ENCODE measurements around the gene TPSD1. TPM values are rescaled to one million over a fixed set of nuclear protein-coding genes. Genes with fewer than 3 reads are reported as not detected.
"Not testable (repeated sequence)": the region's sequence is repeated elsewhere in the genome, so short reads cannot be mapped to it uniquely, and the experiment has no call there.

Gene TPSD1
- 1 to 10 TPM in 1 of 2 donors, under 1 TPM in 1; 0.57 to 4.1 TPM for total RNA-seq
- long read RNA-seq, donor 1 = 0 reads
- long read RNA-seq, donor 2 = 0 reads

DNA sequence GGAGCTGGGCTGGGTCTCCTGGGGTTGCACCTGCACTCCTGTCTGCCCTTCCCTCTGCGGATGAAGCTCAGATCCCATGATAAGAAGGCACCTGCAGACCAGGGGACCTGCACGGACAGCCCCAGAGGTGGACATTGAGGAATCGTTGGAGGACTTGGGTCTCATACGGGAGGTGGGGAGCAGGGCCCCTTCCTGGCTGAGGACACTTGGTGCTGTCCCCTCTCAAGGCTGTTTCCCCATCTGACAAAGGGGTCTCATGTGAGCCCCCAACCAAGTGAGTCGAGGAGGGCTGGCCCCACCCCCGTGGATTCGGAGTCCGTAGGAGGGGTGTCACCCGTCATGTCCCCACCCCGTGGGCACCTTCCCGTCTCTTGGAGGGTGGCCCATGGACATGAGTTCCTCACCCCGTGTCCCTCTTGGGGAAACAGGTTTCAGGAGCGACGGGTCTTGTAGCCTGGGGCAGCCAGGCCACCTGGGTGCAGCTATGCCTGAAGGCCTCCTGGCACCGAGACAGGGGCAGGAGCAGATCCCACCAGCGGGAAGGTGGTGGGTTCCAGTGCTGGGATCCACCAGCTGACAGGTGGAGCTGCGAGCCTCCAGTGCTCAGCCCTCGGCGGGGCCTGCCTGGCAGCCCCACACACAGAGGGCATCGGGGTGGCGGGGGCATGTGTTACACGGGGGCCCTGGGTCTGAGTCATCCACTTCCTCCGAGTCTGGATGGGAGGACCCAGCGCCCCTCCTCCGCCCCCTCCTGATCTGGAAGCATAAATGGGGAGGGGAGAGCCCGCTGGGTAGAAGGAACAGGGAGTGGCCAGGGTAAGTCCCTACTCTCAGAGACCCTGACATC, at the start of gene TPSD1:
TSS of gene TPSD1 (plus strand) at position 794 of the 847 bp plus-strand sequence. CDS start 212 bp downstream, outside the sequence.
- DNase-seq (ENCODE audit: low spot score); intact Hi-C loops (cut with DNase I): not testable (repeated sequence)

DNA sequence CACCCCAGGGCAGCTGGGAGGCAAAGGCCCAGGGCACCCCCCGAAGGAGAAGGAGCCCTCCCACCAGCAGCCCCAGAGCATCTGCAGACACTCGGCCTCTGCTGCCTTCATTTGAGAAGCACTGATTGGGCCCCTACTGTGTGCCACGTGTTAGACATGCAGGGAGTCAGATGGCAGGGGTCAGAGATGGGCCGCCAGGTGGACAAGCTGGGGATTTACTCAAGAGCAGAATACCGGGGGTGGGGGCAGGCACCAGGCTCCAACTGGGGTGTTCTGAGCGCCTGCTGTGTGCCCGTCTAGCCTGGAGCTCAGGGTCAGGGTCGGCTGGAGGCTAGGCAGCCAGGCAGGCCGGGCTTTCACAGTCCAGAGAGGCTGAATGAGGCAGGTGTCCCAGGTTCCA, 49.5 kb upstream of the TPSD1 start:
- intact Hi-C loops (cut with DNase I) = no loop called here
- DNase-seq (ENCODE audit: low spot score) = no peak

DNA sequence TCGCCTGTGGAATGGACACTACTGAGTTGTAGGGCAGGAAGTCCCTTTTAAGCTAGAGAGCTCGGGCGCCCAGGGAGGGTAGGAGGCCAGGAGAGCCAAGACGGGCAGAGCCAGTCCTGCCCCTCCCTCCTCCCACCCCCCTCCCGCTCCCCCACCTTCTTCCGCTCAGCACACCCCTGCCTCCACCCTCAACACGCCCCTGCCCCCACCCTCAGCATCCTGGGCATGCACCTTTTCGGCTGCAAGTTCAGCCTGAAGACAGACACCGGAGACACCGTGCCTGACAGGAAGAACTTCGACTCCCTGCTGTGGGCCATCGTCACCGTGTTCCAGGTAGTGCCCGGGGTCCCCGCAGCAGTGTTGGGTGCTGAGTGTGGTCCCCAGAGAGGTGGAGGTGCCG, 49.1 kb upstream of the TPSD1 start:
- no peak for DNase-seq (ENCODE audit: low spot score)

DNA sequence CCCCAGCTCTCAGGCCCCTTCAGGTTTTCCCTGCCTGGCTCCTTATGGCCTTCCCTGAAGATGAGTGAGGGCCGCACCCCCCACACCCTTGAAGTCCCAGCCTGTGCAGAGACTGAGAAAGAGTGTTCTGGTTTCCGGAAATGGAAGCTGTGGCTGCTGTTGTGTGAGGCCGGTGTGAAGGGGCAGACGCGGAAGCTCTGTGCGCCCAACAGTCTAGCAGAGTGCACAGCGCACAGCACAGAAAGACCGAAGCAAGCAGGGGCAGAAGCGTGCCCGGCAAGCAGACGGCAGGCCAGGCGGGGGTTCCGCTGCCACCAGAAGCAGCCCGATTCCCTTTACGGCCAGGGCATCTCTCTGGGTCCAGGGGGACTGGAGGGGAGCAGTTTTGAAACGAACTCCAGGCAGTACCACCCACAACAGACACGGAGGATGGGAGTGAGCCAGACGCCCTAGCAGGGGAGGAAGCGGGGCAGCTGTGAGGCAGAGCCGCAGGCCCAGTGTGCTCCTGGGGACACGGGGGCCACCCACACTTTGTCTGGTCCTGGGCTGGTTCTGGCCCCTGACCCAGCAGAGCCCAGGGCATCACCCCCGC, 47.5 kb upstream of the TPSD1 start:
- intact Hi-C loops (cut with DNase I) = no loop called here
- DNase-seq (ENCODE audit: low spot score) = no peak

More for the DNA sequence above, 49.1 kb upstream of the TPSD1 start:
- intact Hi-C loops (cut with DNase I) = no loop called here

DNA sequence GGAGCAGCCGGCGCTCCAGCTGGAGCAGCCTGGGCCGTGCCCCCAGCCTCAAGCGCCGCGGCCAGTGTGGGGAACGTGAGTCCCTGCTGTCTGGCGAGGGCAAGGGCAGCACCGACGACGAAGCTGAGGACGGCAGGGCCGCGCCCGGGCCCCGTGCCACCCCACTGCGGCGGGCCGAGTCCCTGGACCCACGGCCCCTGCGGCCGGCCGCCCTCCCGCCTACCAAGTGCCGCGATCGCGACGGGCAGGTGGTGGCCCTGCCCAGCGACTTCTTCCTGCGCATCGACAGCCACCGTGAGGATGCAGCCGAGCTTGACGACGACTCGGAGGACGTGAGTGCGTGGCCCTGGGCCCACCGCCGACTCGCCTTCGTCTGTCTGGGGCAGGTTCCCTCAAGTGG, 46.8 kb upstream of the TPSD1 start:
- DNase-seq (ENCODE audit: low spot score) = no peak
- intact Hi-C loops (cut with DNase I) = no loop called here

DNA sequence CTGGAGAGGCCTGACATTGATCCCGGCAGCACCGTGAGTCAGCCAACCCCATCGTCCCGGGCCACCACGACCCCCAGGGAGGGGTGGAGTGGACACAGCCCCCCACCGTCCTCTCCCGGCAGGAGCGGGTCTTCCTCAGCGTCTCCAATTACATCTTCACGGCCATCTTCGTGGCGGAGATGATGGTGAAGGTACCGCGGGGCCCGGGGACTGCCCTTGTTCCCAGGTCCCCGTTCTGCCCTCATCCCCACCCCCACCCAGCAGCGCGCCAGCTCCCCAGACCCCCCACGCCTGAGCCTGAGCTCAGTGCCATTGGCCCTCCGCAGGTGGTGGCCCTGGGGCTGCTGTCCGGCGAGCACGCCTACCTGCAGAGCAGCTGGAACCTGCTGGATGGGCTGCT, 45.4 kb upstream of the TPSD1 start:
- intact Hi-C loops (cut with DNase I) = no loop called here
- no peak for DNase-seq (ENCODE audit: low spot score)

DNA sequence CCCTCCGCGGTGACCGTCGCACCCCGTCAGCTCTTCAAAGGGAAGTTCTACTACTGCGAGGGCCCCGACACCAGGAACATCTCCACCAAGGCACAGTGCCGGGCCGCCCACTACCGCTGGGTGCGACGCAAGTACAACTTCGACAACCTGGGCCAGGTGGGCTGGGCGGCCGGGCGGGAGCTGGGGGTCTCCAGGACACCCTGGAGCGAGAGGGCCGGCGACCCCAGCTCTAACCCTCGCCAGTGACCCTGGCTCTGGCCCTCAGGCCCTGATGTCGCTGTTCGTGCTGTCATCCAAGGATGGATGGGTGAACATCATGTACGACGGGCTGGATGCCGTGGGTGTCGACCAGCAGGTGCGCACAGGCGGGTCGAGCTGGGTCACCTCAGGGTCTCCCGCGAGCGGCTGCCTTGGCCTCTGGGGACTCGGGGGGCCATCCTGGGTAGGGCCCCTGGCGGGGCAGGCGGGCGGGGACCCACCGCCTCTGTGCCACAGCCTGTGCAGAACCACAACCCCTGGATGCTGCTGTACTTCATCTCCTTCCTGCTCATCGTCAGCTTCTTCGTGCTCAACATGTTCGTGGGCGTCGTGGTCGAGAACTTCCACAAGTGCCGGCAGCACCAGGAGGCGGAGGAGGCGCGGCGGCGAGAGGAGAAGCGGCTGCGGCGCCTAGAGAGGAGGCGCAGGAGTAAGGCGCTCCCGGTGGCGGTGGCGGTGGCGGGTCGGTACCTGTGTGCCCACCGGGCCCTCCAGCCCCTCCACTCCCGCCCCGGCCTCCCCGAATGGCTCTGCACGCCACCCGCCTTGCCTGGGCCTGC, 44.2 kb upstream of the TPSD1 start:
- intact Hi-C loops (cut with DNase I) = no loop called here
- DNase-seq (ENCODE audit: low spot score) = no peak

DNA sequence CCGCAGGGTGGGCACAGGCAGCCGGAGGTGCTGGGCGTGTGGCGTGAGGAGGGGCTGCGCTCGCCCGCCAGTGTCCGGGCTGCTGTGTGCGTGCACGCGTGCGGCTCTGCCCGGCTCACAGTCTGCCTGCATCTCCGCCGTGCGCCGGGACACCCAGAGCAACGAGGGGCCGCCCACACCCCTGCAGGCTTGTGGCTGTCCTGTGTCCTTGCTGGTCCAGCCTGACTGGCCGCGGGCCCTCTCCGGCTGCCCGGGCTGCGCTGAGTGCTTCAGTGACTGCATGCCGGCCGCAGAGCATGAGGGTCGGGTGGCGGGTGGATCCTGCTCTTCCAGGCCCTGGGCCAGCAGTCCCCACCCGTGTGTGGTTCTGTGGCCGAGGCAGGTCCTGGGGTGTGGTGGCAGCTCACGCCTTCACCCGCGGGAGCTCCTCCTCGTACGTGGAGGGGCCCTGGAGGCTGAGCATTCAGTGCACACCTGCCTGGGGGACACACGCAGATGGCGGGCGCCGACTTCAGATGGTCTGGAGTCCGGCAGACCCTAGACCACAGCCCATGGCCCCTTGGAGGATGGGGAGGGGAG, 43.2 kb upstream of the TPSD1 start:
- intact Hi-C loops (cut with DNase I) = no loop called here
- no peak for DNase-seq (ENCODE audit: low spot score)

DNA sequence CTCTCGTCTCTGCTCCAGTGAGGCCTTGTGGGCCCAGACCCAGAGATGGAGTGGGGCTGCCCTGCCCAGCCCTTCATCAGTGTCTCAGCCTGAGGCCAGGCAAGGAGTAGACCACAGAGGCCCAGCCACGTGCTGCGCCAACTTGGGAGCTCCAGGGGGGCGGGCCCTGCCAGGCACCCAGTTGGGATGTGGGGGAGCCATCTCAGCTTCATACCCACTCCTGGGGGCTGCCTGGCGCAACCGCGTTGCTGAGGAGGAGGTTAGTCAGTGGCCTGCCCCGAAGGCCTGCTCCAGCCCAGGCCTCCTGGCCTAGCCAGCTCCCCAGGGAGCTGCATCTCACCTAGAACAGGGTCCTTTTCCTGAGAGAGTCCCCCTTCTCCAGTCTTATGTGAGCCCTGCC, 42.6 kb upstream of the TPSD1 start:
- intact Hi-C loops (cut with DNase I) = no loop called here

DNA sequence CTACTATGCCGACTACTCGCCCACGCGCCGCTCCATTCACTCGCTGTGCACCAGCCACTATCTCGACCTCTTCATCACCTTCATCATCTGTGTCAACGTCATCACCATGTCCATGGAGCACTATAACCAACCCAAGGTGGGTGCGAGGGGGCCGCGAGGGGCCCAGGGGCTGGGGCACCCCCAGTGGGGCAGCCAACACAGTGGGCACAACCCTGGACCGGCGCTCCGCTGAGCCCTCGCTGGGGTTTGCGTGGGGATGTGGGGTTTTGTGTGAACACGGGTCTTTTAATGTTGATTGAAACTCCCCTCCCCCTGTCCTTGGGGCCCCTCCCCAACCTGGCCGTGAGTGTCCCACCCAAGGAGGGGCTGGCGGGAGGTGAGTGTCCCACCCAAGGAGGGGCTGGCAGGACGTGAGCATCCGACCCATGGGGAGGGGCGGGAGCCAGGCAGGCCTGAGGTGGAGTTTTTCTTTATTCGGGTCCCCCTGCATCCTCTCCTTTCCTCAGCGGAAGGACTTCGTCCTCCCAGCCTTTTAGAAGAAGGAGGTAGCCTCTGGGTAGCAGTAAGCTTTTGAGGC, 42.0 kb upstream of the TPSD1 start:
- intact Hi-C loops (cut with DNase I) = no loop called here
- no peak for DNase-seq (ENCODE audit: low spot score)

More for the DNA sequence above, 42.6 kb upstream of the TPSD1 start:
- no peak for DNase-seq (ENCODE audit: low spot score)

DNA sequence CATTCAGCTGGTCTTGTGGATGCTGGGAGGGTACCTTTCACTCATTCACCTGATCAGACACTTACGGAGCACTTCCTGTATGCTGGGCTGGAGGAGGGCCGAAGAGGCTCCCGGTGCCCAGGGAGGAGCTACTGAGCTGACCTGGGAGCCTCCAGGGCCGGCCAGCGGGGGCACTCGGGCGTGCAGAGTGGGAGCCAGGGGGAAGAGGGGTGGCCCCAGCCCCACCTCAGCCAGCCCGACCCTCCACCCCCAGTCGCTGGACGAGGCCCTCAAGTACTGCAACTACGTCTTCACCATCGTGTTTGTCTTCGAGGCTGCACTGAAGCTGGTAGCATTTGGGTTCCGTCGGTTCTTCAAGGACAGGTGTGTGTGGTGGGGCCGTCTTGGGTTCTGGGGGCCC, 41.1 kb upstream of the TPSD1 start:
- no peak for DNase-seq (ENCODE audit: low spot score)
- intact Hi-C loops (cut with DNase I) = no loop called here

DNA sequence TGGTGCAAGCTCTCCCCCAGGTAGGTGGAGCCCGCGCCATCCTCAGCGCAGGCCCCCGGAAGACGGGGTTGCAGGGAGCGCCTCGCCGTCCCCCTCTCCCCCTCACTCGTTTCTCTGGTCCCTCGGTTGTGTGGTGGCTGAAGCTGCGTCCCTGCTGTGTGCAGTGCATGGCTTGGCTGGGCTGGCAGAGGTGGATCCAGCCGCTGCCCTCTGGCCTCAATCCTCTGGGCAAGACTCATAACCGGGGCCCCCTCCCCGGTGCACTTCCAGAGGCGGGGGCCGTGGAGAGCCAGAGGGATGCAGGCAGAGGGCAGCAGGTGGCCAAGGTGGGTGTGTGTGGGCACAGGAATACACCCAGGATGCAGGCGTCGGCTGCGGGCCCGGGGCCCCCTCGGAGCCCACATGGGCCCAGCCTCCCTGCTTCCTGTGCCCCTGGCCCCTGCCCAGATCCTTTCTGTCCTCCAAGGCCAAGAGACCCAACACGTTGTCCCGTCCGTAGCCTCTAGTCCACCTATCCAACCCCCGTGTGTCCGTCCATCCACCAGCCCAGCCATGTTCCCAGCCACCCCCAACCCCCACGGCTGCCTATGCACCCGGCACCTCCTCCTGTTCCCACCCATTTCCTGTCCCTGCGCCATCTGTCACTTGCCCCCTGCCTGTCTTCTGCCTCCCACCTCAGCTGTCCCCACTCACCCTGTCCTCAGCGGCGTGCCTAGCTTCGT, 40.1 kb upstream of the TPSD1 start:
- no peak for DNase-seq (ENCODE audit: low spot score)
- intact Hi-C loops (cut with DNase I) = no loop called here

DNA sequence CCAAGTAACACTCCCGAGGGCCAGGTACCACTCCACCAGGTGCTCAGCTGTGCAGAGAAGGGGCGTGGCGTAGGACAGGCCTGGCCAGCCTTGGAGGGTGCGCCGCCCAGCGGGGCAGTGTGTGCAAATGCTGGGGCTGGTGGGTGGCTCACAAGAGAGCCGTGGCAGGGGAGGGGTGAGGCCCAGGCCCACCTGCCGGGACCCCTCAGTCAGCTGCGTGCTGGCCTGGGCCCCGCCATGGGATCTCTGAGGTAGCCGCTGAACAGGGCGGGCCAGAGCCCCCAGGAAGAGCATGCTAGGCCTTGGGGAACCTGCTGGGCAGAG, 39.6 kb upstream of the TPSD1 start:
- DNase-seq (ENCODE audit: low spot score) = no peak
- intact Hi-C loops (cut with DNase I) = no loop called here

DNA sequence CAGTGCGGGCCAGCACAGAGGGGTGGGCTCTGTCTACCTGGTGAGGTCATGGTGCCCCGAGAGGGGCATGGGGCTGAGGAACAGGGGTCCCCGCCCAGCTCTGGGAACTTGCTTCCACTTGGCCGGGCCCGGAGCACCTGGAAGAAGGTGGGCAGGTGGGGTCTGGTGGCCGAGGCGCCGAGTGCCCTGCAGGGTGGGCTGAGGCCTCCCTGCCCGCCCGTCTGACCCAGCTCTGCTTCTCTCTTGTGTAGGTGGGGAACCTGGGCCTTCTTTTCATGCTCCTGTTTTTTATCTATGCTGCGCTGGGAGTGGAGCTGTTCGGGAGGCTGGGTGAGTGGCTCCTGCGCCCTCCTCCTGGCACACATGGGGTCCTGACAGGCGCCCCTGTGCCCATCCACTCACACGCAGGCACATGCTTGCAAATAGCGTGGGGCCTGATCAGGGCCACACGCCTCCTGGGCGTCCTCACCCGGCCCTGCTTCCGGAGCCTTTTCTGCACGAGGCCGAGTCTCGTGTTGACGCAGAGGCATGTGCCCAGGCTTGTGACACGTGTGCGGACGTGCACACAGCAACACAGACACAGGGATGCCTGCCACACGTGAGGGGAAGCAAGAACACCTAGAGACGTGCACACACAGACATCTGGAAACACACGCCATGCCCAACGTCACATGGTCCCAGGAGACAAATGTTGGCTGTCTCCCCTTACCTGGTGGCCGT, 39.0 kb upstream of the TPSD1 start:
- DNase-seq (ENCODE audit: low spot score) = no peak
- intact Hi-C loops (cut with DNase I) = no loop called here

DNA sequence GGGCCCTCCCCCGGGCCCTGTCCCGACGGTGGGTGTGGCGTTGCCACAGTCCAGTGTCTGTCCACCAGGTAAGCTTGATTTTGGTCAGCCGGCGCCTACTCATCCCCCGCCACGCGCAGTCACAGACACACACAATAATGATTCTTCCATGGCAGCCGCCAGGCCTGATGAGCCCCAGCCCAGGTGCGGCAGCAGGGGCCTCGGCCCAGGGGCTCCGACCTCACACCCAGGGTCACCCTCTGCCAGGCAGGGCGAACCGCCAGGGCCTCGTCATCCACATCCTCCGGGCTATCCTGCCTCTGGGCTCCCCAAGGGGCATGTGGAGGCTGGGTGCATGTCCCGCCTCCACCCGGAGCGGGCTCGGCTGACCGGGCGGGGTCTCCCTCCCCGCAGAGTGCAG, 38.3 kb upstream of the TPSD1 start:
- intact Hi-C loops (cut with DNase I) = no loop called here
- DNase-seq (ENCODE audit: low spot score) = no peak

DNA sequence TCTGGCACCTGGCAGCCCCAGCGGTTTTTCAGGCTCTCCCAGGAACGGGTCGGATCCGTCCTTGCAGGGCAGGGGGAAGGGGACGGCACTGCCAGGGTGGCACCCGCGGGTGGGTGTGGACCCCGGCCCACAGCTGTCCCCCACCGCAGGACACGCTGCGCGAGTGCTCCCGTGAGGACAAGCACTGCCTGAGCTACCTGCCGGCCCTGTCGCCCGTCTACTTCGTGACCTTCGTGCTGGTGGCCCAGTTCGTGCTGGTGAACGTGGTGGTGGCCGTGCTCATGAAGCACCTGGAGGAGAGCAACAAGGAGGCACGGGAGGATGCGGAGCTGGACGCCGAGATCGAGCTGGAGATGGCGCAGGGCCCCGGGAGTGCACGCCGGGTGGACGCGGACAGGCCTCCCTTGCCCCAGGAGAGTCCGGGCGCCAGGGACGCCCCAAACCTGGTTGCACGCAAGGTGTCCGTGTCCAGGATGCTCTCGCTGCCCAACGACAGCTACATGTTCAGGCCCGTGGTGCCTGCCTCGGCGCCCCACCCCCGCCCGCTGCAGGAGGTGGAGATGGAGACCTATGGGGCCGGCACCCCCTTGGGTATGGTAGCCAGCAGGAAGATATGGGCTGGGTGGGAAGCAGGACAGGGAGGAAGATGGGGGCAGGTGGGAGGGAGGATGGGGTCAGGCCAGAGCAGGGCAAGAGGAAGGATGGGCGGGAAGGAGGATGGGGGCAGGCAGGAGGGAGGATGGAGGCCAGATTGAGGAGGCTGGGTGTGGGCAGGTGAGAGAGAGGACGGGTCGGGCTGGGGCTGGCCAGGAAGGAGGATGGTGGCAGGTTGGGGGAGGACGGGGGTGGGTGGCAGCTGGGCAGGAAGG, 37.6 kb upstream of the TPSD1 start:
- intact Hi-C loops (cut with DNase I) = no loop called here
- no peak for DNase-seq (ENCODE audit: low spot score)

DNA sequence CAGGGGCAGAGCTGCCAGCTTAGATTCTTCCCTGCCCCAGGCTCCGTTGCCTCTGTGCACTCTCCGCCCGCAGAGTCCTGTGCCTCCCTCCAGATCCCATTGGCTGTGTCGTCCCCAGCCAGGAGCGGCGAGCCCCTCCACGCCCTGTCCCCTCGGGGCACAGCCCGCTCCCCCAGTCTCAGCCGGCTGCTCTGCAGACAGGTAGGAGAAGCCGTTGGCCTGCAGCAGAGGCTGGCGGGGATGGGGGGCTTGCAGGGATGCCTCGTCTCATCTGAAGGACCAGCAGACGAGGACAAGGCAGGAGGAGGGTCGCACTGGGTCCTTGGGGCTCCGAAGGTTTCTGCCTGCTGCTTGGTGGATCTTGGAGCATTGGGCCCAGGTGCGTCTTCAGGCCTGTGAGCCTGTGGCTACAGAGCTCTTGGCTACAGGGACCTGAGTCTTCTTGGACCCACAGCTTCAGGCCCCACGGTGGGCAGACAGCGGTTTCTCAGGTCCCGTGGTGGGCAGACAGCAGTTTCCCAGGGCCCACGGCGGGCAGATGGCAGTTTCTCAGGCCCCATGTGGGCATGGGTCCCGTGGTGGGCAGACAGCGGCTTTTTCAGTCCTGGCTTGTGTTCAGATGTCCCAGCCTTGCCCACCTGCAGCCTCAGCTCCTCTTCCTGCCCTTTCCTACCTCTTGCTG, 36.8 kb upstream of the TPSD1 start:
- DNase-seq (ENCODE audit: low spot score) = no peak
- intact Hi-C loops (cut with DNase I) = loop anchor here in 1 of 2 donors (1.0 kb wide), 1 partner anchor 455 kb away; no protein-coding TSS in a partner anchor

Measured in posterior vena cava (tissue), 2 donors.